Measurements from ENCODE around the gene KIAA1217.

The KIAA1217 gene

GRCh38 chr10:24569828-24570657 lies 361.1 kb downstream of the KIAA1217 start:
- CTCF ChIA-PET = interaction anchor here (0.9 to 1.2 kb wide), 2 partner anchors 12 to 13 kb away, joined by 3 to 4 read pairs; no protein-coding TSS in a partner anchor

GRCh38 chr10:24570658-24571426 lies 361.9 kb downstream of the KIAA1217 start:
- no peak for DNase-seq (ENCODE audit: low read depth, low spot score)
- ChIA-PET CTCF (interaction anchor here (1.0 to 1.4 kb wide), 2 partner anchors 13 to 46 kb away, joined by 4 read pairs; no protein-coding TSS in a partner anchor), POLR2A (no interaction called here)

More at GRCh38 chr10:24569828-24570657, 361.1 kb downstream of the KIAA1217 start:
- DNase-seq (ENCODE audit: low read depth, low spot score) = no peak
- TF ChIP-seq CTCF (IDR thresholded peaks at IDR 0.05; ENCODE audit: insufficient read depth, low read length, missing control alignments) = no peak
- POLR2A ChIA-PET = no interaction called here
- no peak overlapping the region for H3K4me3 ChIP-seq (ENCODE audit: low read depth, low read length)

GRCh38 chr10:24571870-24572450 lies 363.0 kb downstream of the KIAA1217 start:
- ChIA-PET CTCF (interaction anchor here (1.0 to 1.4 kb wide), 2 partner anchors 14 to 45 kb away, joined by 4 read pairs; no protein-coding TSS in a partner anchor), POLR2A (no interaction called here)
- no peak for DNase-seq (ENCODE audit: low read depth, low spot score)
- no peak for TF ChIP-seq CTCF (IDR thresholded peaks at IDR 0.05; ENCODE audit: insufficient read depth, low read length, missing control alignments)
- H3K4me3 ChIP-seq (ENCODE audit: low read depth, low read length) = no peak overlapping the region

More at GRCh38 chr10:24570658-24571426, 361.9 kb downstream of the KIAA1217 start:
- no peak overlapping the region for H3K4me3 ChIP-seq (ENCODE audit: low read depth, low read length)
- no peak for TF ChIP-seq CTCF (IDR thresholded peaks at IDR 0.05; ENCODE audit: insufficient read depth, low read length, missing control alignments)

GRCh38 chr10:24574161-24574560 lies 365.2 kb downstream of the KIAA1217 start:
- no peak for DNase-seq (ENCODE audit: low read depth, low spot score)
- ChIA-PET POLR2A (no interaction called here), CTCF (no interaction called here)
- H3K4me3 ChIP-seq (ENCODE audit: low read depth, low read length) = no peak overlapping the region
- TF ChIP-seq CTCF (IDR thresholded peaks at IDR 0.05; ENCODE audit: insufficient read depth, low read length, missing control alignments) = no peak

GRCh38 chr10:24574578-24575155 lies 365.7 kb downstream of the KIAA1217 start:
- CTCF ChIA-PET = interaction anchor here (1.1 to 1.7 kb wide), 2 partner anchors 17 to 55 kb away, joined by 3 to 6 read pairs; no protein-coding TSS in a partner anchor

More at GRCh38 chr10:24574578-24575155, 365.7 kb downstream of the KIAA1217 start:
- POLR2A ChIA-PET = no interaction called here
- no peak overlapping the region for H3K4me3 ChIP-seq (ENCODE audit: low read depth, low read length)
- no peak for TF ChIP-seq CTCF (IDR thresholded peaks at IDR 0.05; ENCODE audit: insufficient read depth, low read length, missing control alignments)
- DNase-seq (ENCODE audit: low read depth, low spot score) = no peak
